AG09319 (cell line): ENCODE results near the gene GNAT2.

Experiments
- DNase-seq: peaks from one replicate; pipeline ENCODE4 v3.0.0-alpha.2; 2010; ENCODE audit warnings: low read depth; ENCODE audit errors: extremely low read depth
- TF ChIP-seq, protein P1 (sequence below): IDR thresholded peaks from 2 replicates; pipeline ENCODE4 v1.5.1; 2011; ENCODE audit warnings: low read depth, mild to moderate bottlenecking, inconsistent platforms, low read length, moderate library complexity

GNAT2 gene

DNA sequence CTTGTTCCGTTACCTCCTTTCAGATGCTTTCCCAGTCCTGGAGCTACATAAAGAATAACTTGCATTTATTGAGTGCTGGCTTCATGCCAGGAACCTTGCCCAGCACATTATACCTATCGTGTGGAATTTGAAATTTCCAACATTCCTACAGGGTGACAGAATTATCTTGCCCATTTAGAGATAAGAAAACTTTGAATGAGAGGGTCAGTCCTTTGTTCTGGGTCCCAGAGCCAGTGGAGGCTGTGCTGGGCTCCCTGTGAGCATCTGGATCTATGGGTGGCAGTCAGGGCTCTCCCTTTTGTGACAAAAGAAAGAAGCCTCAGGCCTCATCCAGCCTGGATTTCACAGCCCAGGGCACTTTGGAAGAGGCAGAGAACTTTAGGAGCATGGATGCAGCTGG, 39.7 kb upstream of the GNAT2 start:
- TF ChIP-seq, protein P1, sequence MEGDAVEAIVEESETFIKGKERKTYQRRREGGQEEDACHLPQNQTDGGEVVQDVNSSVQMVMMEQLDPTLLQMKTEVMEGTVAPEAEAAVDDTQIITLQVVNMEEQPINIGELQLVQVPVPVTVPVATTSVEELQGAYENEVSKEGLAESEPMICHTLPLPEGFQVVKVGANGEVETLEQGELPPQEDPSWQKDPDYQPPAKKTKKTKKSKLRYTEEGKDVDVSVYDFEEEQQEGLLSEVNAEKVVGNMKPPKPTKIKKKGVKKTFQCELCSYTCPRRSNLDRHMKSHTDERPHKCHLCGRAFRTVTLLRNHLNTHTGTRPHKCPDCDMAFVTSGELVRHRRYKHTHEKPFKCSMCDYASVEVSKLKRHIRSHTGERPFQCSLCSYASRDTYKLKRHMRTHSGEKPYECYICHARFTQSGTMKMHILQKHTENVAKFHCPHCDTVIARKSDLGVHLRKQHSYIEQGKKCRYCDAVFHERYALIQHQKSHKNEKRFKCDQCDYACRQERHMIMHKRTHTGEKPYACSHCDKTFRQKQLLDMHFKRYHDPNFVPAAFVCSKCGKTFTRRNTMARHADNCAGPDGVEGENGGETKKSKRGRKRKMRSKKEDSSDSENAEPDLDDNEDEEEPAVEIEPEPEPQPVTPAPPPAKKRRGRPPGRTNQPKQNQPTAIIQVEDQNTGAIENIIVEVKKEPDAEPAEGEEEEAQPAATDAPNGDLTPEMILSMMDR: no peak
- DNase-seq: no peak

DNA sequence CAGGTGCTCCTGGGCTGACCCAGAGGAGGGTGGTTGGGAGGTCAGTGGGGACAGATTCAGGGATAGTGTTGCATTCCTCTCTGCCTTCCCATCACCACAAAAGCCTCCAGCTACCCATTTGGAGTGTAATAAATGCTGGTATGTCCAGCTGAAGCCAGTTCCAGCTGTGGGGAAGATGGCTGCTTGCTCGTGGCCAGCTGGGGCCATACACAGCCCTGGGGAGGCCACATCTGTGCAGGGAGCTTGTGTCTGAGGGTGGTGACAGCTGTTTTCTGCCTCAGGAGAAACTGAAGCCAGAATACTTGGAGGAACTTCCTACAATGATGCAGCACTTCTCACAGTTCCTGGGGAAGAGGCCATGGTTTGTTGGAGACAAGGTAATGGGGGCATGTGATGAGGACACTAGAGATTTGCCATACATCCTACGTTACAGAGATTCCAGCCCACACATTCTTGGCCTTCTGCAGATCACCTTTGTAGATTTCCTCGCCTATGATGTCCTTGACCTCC, 39.2 kb upstream of the GNAT2 start:
- no peak for DNase-seq
- TF ChIP-seq, protein P1: no peak

DNA sequence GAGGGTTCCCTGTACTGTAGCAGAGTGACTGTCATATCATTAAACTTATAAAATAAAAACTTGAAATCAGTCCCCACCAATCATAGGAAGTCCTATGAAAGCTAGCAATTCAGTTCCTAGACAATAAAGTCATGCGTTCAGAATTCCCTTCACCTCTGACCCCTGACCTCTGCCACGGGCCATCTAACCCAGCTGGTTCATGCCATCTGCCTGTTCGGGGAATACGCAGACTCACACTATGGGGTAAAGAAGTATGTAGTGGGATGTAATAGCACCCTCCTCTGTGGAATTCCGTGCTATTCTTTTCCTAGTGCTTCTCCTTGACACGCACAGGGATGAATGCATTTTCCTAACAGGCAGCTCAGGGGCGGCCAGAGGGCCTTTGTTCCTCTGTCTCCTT, 38.6 kb upstream of the GNAT2 start:
- DNase-seq: no peak
- TF ChIP-seq, protein P1: no peak

DNA sequence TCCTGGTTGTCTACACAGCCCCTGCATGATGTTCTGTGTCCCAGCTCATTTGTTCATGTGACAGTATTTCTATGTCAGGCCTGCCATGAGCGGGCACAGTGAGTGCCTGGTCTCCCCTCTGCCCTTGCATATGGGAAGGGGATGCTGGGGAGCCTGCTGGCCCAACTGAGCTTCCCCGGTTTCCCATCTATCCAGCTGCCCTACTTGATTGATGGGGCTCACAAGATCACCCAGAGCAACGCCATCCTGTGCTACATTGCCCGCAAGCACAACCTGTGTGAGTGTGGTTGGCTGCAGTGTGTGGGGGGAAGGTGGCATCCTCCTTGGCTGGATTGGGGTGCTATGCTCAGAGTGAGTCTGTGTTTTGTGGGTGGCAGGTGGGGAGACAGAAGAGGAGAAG, 38.0 kb upstream of the GNAT2 start:
- no peak for DNase-seq
- TF ChIP-seq, protein P1: no peak

DNA sequence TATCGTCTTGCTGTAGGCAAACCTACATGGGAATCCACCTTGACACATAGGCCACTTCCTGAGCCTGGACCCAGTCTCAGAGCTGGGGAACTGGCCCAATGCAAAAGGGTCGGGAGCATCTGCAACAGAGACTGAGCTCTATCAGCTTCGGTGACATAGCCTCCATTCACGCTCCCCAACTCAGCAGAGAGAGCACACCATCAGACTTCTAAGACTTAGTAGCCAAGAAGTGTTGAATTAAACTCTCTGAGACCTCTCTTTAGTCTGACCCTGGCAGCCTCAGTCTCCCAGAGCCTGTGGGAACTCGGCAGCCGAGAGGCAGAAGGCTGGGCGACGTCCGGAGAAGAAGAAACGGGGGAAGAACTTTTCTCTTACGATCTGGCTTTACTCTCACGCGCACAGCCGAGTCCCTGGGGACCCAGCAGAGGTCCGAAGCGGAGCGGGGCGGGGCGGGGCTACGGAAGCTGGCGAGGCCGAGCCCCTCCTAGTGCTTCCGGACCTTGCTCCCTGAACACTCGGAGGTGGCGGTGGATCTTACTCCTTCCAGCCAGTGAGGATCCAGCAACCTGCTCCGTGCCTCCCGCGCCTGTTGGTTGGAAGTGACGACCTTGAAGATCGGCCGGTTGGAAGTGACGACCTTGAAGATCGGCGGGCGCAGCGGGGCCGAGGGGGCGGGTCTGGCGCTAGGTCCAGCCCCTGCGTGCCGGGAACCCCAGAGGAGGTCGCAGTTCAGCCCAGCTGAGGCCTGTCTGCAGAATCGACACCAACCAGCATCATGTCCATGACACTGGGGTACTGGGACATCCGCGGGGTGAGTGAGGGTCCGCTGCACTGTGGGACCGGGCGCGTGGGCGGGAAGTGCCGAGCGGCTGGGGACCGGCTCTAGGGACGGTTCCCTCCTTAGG, 36.5 kb upstream of the GNAT2 start, which contains the start of gene GSTM4:
TSS of gene GSTM4 (plus strand) at position 485 of the 905 bp plus-strand sequence. CDS start at position 776, 291 bp downstream.
- TF ChIP-seq, protein P1: no peak; the same call in 1 of the 2 replicates
- DNase-seq: no peak

DNA sequence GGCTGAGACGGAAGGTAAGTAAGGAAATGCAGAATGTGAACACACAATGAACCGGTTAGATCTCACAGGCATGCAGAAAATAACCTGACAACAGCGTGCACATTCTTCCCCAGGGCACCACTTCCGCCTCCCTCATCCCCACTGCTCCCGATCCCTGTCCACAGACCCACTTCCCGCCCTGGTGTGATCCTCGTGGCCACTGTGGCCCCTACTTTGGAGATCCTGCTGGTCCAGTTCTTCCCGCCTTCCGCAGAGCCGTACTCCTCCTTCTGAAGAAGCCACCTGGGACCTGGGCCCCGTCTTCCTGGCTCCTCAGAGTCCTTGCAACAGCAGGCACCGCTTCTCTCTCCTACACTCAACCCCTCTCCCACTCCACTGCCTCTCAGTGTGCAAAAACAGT, 35.1 kb upstream of the GNAT2 start:
- TF ChIP-seq, protein P1: no peak
- no peak for DNase-seq

DNA sequence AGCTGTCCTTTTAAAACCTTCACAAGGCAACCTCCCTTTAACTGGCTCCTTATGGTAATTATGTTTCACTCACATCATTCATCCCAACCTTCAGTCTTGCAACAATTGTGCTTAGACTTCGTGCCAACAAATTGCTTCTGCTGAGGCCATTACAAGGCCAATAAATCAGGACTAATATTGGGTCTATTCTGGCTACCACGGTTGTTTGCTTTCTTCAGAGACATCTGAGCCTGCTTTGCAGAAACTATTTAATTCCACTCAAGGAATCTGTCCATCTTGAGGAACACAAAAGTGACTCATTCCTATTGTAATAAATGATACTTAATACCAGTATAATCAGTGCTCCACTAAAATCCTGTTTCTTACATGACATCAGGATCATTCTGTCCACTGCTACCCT, 33.9 kb upstream of the GNAT2 start:
- TF ChIP-seq, protein P1: no peak
- DNase-seq: no peak
